ENCODE data around the gene MAP7.

MAP7 gene

DNA sequence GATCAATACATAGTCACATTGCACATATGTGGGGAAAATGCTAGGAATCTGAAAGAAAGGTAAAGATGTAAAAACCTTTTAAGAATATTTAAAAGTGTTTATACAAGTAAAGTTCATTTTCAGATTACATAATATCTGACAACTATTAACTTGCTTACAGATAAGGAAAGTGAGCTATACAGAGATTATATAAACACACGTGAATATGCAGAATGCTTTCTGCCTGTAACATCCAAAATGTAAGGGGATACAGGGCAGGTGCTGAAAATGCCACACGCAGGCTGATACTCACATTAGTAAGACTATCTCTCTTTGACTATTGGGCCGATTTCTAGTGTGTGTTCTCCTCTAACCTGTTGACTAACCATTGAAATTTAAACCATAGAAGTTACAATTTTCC is 17.9 kb upstream of the MAP7 start:
- Histone ChIP-seq H3K79me2 (ENCODE audit: low read length) (no peaks in the 10 kb centered on the region), H3K27me3 (ENCODE audit: low read depth, low read length) (no peaks in the 10 kb centered on the region), H3K36me3 (replicated peaks; ENCODE audit: low read depth, low read length) (no peaks in the 10 kb centered on the region), H3K4me3 (ENCODE audit: low read length) (no peak overlapping the region), H2AFZ (ENCODE audit: low read depth, low read length) (no peak overlapping the region), H3K9me3 (ENCODE audit: insufficient read depth, low read length) (peaks cover 5% of the 10 kb centered on the region; the same call in 1 of the 2 replicates), H3K4me2 (ENCODE audit: low read length) (no peak overlapping the region), H3K4me1 (ENCODE audit: low read length) (no peaks in the 10 kb centered on the region), H3K27ac (ENCODE audit: low read length) (no peak overlapping the region), H4K20me1 (ENCODE audit: insufficient read depth, low read length) (no peaks in the 10 kb centered on the region), H3K9ac (ENCODE audit: low read length) (no peak overlapping the region)
- no peak for TF ChIP-seq EZH2phosphoT487 (IDR thresholded peaks at IDR 0.05; ENCODE audit: low read depth)
- TF ChIP-seq, protein P1, sequence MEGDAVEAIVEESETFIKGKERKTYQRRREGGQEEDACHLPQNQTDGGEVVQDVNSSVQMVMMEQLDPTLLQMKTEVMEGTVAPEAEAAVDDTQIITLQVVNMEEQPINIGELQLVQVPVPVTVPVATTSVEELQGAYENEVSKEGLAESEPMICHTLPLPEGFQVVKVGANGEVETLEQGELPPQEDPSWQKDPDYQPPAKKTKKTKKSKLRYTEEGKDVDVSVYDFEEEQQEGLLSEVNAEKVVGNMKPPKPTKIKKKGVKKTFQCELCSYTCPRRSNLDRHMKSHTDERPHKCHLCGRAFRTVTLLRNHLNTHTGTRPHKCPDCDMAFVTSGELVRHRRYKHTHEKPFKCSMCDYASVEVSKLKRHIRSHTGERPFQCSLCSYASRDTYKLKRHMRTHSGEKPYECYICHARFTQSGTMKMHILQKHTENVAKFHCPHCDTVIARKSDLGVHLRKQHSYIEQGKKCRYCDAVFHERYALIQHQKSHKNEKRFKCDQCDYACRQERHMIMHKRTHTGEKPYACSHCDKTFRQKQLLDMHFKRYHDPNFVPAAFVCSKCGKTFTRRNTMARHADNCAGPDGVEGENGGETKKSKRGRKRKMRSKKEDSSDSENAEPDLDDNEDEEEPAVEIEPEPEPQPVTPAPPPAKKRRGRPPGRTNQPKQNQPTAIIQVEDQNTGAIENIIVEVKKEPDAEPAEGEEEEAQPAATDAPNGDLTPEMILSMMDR (IDR thresholded peaks at IDR 0.05; ENCODE audit: low read depth, low read length): no peak

DNA sequence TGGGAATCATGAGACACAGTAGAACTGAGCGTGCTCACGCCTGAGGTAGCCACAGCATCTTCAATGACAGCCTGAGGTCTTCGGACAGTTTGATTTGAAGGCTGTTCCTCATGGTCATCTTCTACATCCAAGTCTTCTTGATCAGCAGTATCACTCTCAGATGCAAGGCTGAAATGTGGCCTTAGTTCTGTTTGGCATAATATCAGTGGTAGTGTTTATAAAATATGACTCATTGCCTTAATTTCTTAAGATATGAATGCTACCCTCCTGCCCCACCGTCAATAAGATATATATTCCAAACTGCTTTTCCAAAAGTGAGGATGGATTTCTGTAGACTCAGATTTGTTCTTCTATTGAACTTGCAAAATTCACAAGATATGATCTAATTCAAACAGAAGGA is 17.5 kb upstream of the MAP7 start:
- TF ChIP-seq, protein P1 (IDR thresholded peaks at IDR 0.05; ENCODE audit: low read depth, low read length): no peak
- no peak for TF ChIP-seq EZH2phosphoT487 (IDR thresholded peaks at IDR 0.05; ENCODE audit: low read depth)
- Histone ChIP-seq H2AFZ (ENCODE audit: low read depth, low read length) (no peak overlapping the region), H3K27ac (ENCODE audit: low read length) (no peak overlapping the region), H3K9ac (ENCODE audit: low read length) (no peak overlapping the region), H3K79me2 (ENCODE audit: low read length) (no peaks in the 10 kb centered on the region), H3K27me3 (ENCODE audit: low read depth, low read length) (no peaks in the 10 kb centered on the region), H3K4me2 (ENCODE audit: low read length) (no peak overlapping the region), H4K20me1 (ENCODE audit: insufficient read depth, low read length) (no peaks in the 10 kb centered on the region), H3K4me1 (ENCODE audit: low read length) (no peaks in the 10 kb centered on the region), H3K36me3 (replicated peaks; ENCODE audit: low read depth, low read length) (no peaks in the 10 kb centered on the region), H3K9me3 (ENCODE audit: insufficient read depth, low read length) (peaks cover 5% of the 10 kb centered on the region; the same call in 1 of the 2 replicates), H3K4me3 (ENCODE audit: low read length) (no peak overlapping the region)

DNA sequence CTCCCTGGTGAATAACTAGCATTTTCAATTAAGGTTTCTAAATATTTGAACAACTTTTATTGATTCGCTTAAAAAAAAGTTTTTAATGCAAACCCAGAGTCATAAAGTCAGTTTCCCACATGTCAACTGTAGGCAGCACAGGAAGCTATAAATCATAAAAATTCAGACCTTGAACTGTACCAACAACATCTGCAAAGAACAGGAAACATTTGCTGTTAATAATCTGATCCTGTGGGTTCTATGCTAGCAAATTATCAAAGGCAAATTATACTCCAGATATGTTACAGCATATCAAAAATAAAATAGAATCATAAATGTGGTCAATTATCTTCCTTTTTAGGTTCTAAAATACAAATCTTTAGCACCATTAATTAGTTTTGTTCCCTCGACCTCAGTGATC is 16.6 kb upstream of the MAP7 start:
- no peak overlapping the region for H3K27ac ChIP-seq (ENCODE audit: low read length)
- no peaks in the 10 kb centered on the region for H3K4me1 ChIP-seq (ENCODE audit: low read length)
- H3K79me2 ChIP-seq (ENCODE audit: low read length): no peaks in the 10 kb centered on the region
- H3K9ac ChIP-seq (ENCODE audit: low read length): no peak overlapping the region
- no peak for TF ChIP-seq EZH2phosphoT487 (IDR thresholded peaks at IDR 0.05; ENCODE audit: low read depth)
- TF ChIP-seq, protein P1 (IDR thresholded peaks at IDR 0.05; ENCODE audit: low read depth, low read length): no peak
- H3K9me3 ChIP-seq (ENCODE audit: insufficient read depth, low read length): peaks cover 5% of the 10 kb centered on the region; the same call in 1 of the 2 replicates
- H2AFZ ChIP-seq (ENCODE audit: low read depth, low read length): no peak overlapping the region
- no peak overlapping the region for H3K4me2 ChIP-seq (ENCODE audit: low read length)
- H3K27me3 ChIP-seq (ENCODE audit: low read depth, low read length): no peaks in the 10 kb centered on the region
- H3K4me3 ChIP-seq (ENCODE audit: low read length): no peak overlapping the region
- H3K36me3 ChIP-seq (replicated peaks; ENCODE audit: low read depth, low read length): no peaks in the 10 kb centered on the region
- no peaks in the 10 kb centered on the region for H4K20me1 ChIP-seq (ENCODE audit: insufficient read depth, low read length)

GRCh38 chr6:136566007-136566487 is 15.8 kb upstream of the MAP7 start:
- no peaks in the 10 kb centered on the region for H3K4me1 ChIP-seq (ENCODE audit: low read length)

More at GRCh38 chr6:136566007-136566487, 15.8 kb upstream of the MAP7 start:
- Histone ChIP-seq H3K4me3 (ENCODE audit: low read length) (no peak overlapping the region), H3K79me2 (ENCODE audit: low read length) (no peaks in the 10 kb centered on the region), H3K36me3 (replicated peaks; ENCODE audit: low read depth, low read length) (no peaks in the 10 kb centered on the region), H3K4me2 (ENCODE audit: low read length) (no peak overlapping the region), H3K27ac (ENCODE audit: low read length) (no peak overlapping the region), H3K9ac (ENCODE audit: low read length) (no peak overlapping the region), H4K20me1 (ENCODE audit: insufficient read depth, low read length) (no peaks in the 10 kb centered on the region), H3K9me3 (ENCODE audit: insufficient read depth, low read length) (no peaks in the 10 kb centered on the region), H2AFZ (ENCODE audit: low read depth, low read length) (no peak overlapping the region), H3K27me3 (ENCODE audit: low read depth, low read length) (no peaks in the 10 kb centered on the region)
- TF ChIP-seq, protein P1 (IDR thresholded peaks at IDR 0.05; ENCODE audit: low read depth, low read length): no peak
- no peak for TF ChIP-seq EZH2phosphoT487 (IDR thresholded peaks at IDR 0.05; ENCODE audit: low read depth)

Measured in OCI-LY3 (cell line).